Activated T-cell treated with anti-CD3 and anti-CD28 coated beads for 24 hours (primary cell): ENCODE measurements around the gene COA5.

Experiments
- DNase-seq: peaks from one replicate; pipeline ENCODE4 v3.0.0-alpha.2; 2020; ENCODE audit warnings: low read depth

The COA5 gene, protein sequence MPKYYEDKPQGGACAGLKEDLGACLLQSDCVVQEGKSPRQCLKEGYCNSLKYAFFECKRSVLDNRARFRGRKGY

GRCh38 chr2:98608116-98608961 is at the start of gene COA5, which contains the start of gene UNC50:
COA5 (minus strand) TSS chr2:98608512; CDS start chr2:98608405, 107 bp downstream.
UNC50 (plus strand) TSS chr2:98608589; CDS start chr2:98609760, 1,171 bp downstream.
- peak; percentile 89 for DNase-seq

DNA sequence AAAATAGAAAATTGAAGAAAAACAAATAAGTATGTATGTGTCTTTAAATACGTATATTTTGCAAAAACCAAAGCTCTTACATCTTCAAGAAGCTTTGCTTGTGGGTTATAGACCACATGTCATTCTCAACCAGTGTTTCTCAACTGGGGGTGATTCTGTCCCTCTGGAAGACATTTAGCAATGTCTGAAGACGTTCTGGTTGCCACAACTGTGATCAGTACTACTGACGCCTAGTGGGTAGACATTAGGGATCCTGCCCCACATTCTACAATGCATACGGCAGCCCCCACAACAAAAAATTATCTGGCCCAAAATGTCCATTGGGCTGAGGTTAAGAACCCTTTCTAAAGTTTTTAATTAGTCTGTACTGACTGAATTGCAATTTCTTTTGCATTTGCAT is 48.5 kb upstream of the COA5 start:
- DNase-seq, result no peak

DNA sequence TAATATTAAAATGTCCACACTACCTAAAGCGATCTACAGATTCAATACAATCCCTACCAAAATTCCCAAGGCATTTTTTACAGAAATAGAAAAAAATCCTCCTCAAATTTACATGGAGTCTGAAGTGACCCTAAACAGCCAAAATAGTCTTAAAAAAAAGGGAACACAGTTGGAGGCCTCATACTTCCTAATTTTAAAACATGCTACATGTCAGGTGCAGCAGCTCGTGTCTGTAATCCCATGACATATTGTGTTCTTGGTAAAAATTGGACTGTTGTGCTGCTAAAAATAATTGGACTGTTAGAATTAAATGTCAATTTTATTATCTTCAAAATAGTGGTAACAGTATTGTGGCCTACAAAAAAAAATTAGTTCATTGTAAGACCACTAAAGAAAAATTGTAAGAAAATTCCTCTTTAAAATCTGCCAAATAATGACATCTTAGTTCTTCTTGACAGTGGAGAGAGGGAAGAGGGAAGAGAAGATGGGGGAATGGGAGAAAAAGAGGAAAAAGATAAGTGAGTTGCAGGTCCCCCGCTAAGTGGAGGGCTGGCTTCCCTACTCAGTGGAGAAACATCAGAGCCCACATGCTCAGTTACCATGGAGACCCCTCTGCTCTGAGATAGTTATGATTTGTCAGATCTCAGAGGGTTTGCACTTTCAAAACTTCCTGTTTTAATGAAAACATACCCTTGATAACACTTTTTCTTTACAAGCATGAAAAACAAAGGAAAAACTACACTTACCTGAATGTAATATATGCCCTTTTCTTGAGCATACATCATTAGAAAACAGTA is 46.6 kb upstream of the COA5 start:
- no peak for DNase-seq

GRCh38 chr2:98650998-98651397 is 42.7 kb upstream of the COA5 start:
- no peak for DNase-seq

GRCh38 chr2:98649992-98650375 is 41.7 kb upstream of the COA5 start:
- no peak for DNase-seq

DNA sequence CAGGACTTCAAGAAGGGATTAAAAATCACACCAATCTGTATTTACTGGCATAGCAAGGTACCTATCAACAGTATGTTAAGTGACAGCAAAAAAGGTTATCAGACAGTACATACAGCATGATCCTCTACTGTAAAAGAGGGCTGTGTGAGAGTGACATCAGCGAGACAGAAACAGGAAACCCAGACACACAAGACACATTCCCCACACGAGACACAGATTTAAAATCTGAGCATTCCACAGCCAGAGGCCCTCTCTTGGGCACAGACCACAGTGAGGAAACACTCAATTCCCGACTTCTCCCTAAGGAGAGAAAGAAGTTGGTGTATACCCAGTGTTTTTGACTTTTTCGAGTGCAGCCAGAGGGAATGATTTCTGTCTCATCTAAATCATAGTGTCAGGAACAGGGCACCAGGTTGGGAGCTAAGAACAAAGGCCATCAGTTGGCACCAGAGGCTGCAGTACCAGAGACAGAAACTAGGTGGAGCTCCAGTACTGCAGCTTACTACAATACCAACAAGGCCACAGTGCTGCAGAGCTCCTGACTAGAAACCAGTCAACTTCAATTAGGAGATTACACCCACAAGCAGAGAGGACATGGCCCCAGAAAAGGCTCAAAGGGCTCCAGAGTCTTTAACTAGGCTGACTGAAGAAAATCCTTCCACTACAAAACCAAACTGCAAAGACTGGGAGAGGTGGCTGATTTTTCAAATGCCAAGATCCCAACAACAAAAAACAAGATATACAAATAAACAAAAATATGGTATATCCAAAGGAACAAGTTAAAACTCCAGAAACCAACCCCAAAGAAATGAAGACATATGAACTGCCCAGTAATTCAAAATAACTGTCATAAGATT is 41.1 kb upstream of the COA5 start:
- DNase-seq, result peak; percentile 80

DNA sequence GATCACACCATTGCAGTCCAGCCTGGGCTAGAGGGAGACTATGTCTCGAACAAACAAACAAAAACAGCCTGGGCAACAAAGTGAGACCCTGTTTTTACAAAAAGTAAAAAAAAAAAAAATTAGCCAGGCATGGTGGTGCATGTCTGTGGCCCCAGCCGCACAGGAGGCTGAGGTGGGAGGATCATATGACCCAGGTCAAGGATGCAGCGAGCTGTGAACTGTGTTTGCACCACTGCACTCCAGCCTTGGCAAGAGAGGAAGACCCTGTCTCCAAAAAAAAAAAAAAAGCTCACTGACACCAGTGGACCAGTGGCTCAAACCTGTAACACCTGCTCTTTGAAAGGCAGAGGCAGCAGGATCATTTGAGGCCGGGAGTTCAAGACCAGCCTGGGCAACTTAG is 40.1 kb upstream of the COA5 start:
- DNase-seq, result no peak

DNA sequence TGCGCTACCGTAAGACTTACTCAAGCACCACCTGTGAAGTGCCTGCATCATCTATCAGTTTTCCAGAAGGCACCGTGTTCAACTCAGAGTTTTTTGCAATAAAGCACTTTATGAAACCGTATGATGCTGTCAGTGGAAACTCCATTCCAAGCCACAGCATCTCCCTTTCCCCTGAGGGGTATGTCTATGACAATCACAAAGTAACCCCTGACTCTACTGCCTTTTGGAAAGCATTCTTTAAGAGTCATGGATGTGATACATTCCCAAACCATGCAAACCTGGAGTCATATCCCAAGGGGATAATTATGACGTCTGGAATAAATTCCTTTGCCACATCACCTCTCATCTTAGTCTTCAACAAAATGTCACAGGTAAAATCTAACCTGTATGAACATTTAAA is 39.3 kb upstream of the COA5 start:
- no peak for DNase-seq

- DNase-seq, result no peak
These were observed 35.3 kb upstream of the COA5 start for GRCh38 chr2:98643496-98644100.

DNA sequence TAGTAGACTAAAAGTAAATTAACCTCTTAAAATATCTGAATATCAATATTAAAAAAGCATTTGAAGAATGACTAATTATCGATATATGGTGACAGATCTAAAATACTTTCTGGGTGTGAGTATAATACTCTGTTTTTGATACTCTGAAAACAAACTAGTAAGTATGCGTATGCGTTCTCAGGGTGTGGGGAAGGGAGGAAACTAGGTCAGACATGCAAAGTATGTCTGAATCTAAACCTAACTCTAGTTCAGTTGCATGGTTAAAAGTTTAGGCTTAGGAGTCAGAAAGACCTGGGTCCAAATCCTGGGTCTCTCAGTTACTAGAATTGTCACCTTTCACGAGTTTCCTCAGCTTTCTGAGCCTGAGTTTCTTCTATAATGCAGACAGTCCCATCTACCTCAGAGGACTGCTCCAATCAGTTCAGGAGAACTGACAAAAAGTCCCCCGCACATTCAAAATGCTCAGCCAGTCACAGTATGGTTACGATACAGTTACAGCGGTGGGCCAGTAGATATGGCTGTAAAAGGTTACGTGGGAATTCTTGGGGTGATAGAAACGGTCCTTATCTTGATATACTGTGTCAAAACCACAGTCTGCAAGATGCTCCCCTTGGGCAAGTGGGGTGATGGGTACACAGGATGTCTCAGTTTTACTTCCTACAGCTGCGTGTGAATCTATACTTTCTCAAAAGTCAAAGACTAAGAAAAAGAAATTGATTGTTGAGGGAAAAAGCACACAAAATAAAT is 29.3 kb upstream of the COA5 start:
- DNase-seq, result peak; percentile 41

- DNase-seq, result peak; percentile 44
These were observed 26.2 kb upstream of the COA5 start for GRCh38 chr2:98634406-98635092.

DNA sequence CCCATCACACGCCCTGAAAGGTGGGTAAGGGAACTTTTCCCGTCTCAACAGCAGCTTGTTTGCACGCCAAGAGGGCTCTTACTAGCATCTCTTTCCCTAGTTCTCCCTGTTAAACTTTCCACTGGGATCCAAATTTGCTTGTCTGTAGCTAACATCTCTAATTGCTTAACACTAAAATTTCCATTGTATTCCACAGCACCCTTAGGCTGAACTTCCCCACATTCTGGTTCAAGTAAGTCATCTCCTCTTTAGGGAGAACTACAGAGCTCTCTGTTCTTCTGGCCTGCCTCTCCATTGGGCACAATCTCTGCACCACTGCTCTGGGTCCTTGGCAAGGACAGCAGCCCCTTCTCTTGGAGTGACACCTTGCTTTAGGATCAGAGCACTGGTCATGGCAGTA is 24.0 kb upstream of the COA5 start:
- DNase-seq, result no peak

- DNase-seq, result no peak
These were observed 15.3 kb upstream of the COA5 start for GRCh38 chr2:98623657-98624056.

DNA sequence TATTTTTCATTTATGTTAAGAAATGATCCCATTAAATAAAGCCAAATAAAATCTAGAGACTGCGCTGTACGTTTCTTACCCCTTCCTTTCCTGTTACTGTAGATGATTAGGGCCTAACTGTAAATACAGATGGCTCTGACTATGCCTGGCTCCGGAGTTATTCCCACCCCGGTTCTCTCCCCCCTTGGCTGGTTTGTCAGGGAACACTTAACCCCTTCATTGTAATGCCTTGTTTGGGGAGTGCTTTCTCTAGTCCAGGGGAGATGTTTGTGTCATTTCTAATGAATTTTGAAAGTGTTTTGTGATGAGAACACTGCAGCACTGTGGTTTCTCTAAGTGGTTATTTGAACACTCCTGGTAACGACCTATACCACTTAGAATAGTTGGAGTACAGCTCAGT is 8.8 kb upstream of the COA5 start:
- no peak for DNase-seq

GRCh38 chr2:98615481-98615880 is 7.2 kb upstream of the COA5 start:
- no peak for DNase-seq

DNA sequence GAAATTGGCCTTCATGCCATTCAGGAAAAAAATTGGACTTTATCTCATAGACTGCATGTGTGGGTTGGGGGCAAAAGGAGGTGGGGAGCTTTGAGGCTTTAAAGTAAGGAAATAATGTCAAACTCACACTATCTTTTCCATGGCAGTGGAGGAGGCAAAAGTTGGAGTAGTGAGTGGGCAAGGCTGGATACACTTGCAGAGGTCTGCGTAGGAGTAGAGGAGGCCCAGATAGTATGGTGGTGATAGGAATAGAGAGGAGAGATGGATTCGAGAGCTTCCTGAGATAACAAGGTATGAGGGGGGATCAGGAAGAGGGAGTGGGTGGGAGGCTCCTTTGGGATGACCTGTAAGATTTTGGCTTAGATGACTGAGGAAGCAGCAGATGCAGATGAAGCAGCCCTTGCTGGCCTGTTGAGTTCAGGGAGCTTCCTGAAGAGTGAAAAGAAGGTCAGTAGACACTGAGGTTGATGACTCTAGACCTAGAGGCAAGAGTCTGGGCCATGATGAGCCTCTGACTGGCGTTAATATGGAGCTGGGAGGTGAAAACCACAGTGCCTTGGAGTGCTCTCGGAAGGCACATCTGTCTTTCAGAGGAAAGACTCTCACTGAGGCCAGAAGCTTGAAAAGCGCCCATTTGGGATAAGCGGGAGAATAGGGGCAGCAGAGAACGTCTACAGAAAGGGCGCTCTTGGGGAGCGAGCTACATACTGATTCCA is 5.9 kb upstream of the COA5 start:
- no peak for DNase-seq

GRCh38 chr2:98608962-98609604 is 771 bp upstream of the COA5 start:
- no peak for DNase-seq

DNA sequence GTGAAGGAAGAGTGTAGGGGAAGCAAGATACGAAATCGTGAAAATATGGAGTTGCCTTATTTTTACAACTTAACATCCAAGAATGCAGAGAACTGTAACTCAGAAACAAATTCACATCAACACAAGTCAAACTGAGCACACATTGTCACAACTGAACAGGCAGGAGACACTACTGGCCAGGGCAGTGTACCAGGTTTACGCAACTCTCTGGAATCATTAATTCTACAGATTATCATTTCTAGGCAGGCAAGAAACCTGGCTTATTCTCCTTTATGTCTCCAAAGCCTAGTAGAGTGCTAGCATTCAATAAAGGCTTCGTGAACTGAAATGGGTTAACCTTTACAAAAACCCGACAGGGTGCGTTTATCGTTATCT is 584 bp downstream of the COA5 start:
- DNase-seq, result no peak

DNA sequence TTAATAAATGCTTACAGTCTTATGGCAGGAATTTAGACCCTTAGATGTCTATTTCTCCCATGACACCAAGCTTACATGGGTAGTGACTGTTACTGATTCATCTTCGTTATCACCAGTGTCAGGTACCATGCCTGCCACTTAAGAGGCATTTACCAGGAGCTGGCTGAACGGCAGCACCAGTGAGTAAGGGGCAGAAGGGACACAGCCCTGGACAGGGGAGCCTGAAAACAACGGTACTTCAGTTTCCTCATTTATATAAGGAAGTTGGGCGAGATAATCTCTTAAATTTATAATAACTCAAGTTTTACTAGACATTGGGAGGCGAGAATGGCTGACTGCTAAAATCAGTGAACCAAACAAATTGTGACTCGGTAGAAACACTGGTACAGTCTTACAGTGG is 1.2 kb downstream of the COA5 start:
- DNase-seq, result no peak
